Measurements from ENCODE around the gene PTER. TPM values are rescaled to one million over a fixed set of nuclear protein-coding genes. Genes with fewer than 3 reads are reported as not detected.

The PTER gene
- total and polyA plus RNA-seq, 2 of the 13 experiments (the other 11 are each of a cell fraction or from before 2014, with no cell fraction given), result 6.1 to 6.6 TPM

- H2AFZ ChIP-seq (ENCODE audit: low read length), result no peak overlapping the region
Observed at GRCh38 chr10:16477757-16478156, 40.9 kb downstream of the PTER start.

More at GRCh38 chr10:16477757-16478156, 40.9 kb downstream of the PTER start:
- no peaks in the 10 kb centered on the region for H3K4me1 ChIP-seq (ENCODE audit: insufficient read depth, low read length)
- no peak overlapping the region for H3K27ac ChIP-seq (ENCODE audit: extremely low read length, insufficient read depth, low read length)
- no peaks in the 10 kb centered on the region for H3K9me3 ChIP-seq (ENCODE audit: low read length)
- in situ Hi-C loops (cut with HindIII; ENCODE audit: extremely low pct_ligation_motif_present, low pct_unique_long_range_greater_than_20kb) (no loop called here), intact Hi-C loops (cut with micrococcal nuclease; ENCODE audit: unreplicated experiment) (no loop called here)
- no peaks in the 10 kb centered on the region for H4K20me1 ChIP-seq (ENCODE audit: insufficient read depth, low read length)
- no peak for FAIRE-seq
- no peak for ATAC-seq
- no peaks in the 10 kb centered on the region for H3K36me3 ChIP-seq (replicated peaks in 1 of 2; ENCODE audit: control insufficient read depth in 1 of 2, insufficient read depth in 2 of 2, low read length in 2 of 2)
- H3K27me3 ChIP-seq (ENCODE audit: control insufficient read depth in 1 of 2, insufficient read depth in 2 of 2, low read length in 2 of 2), result no peaks in the 10 kb centered on the region
- DNase-seq (ENCODE audit: low spot score), result no peak
- H3K4me3 ChIP-seq (replicated peaks in 1 of 3; ENCODE audit: insufficient read depth in 1 of 3, low read depth in 2 of 3, low read length in 3 of 3), result no peak overlapping the region
- TF ChIP-seq GZF1 (CRISPR knock-in tag; IDR thresholded peaks at IDR 0.05), result no peak
- TF ChIP-seq ZNF749 (CRISPR knock-in tag; IDR thresholded peaks at IDR 0.05; ENCODE audit: borderline replicate concordance), result no peak
- no peak for TF ChIP-seq NFRKB (IDR thresholded peaks at IDR 0.05)
- TF ChIP-seq NFIC (IDR thresholded peaks at IDR 0.05; ENCODE audit: low read length), result no peak
- TF ChIP-seq ZNF44 (CRISPR knock-in tag; IDR thresholded peaks at IDR 0.05), result no peak
- TF ChIP-seq DNMT1 (CRISPR knock-in tag; IDR thresholded peaks at IDR 0.05), result no peak
- TF ChIP-seq E2F2 (CRISPR knock-in tag; IDR thresholded peaks at IDR 0.05; ENCODE audit: borderline replicate concordance), result no peak
- TF ChIP-seq HMG20B (CRISPR knock-in tag; conservative IDR thresholded peaks at IDR 0.05), result no peak
- no peak for TF ChIP-seq ZNF574 (CRISPR knock-in tag; IDR thresholded peaks at IDR 0.05)
- TF ChIP-seq ZNF382 (CRISPR knock-in tag; IDR thresholded peaks at IDR 0.05; ENCODE audit: borderline replicate concordance), result no peak
- TF ChIP-seq ZNF225 (CRISPR knock-in tag; IDR thresholded peaks at IDR 0.05), result no peak
- TF ChIP-seq BRF2 (CRISPR knock-in tag; IDR thresholded peaks at IDR 0.05), result no peak
- no peak for TF ChIP-seq ZNF274 (CRISPR knock-in tag; IDR thresholded peaks at IDR 0.05)
- no peak for TF ChIP-seq REXO4 (CRISPR knock-in tag; IDR thresholded peaks at IDR 0.05; ENCODE audit: borderline replicate concordance)
- TF ChIP-seq HIVEP1 (CRISPR knock-in tag; IDR thresholded peaks at IDR 0.05), result no peak
- H3K79me2 ChIP-seq (ENCODE audit: insufficient read depth, low read length), result no peaks in the 10 kb centered on the region
- H3K9ac ChIP-seq (ENCODE audit: insufficient read depth, low read depth, low read length), result no peak overlapping the region
- H3K4me2 ChIP-seq (ENCODE audit: low read depth, low read length), result no peak overlapping the region
- ChIA-PET CTCF (ENCODE audit: low intra/inter-chr PET ratio, low total read pairs) (no interaction called here), POLR2A (no interaction called here)
- 31% methylated on average over 1 of the region's 1 CpG for WGBS (ENCODE audit: low lambda C conversion rate)
- no TSS peak for BruUV-seq (replicated peaks)
